ENCODE measurements around the gene CNIH3. TPM values are rescaled to one million over a fixed set of nuclear protein-coding genes. Genes with fewer than 3 reads are reported as not detected.
A peak's percentile ranks its signal among the peaks of the same experiment; 100 is the strongest.

Gene CNIH3
- total and polyA plus RNA-seq, 4 experiments from 2014 or later = 0.40 to 2.5 (median 1.8) TPM

- no peaks in the 10 kb centered on the region for H3K36me3 ChIP-seq (ENCODE audit: insufficient read depth, low read length)
- H3K9me3 ChIP-seq (ENCODE audit: control insufficient read depth in 1 of 2, low read length in 2 of 2) = no peaks in the 10 kb centered on the region
- no peak overlapping the region for H3K4me3 Mint-ChIP-seq
- H3K27me3 ChIP-seq (ENCODE audit: insufficient read depth, low read length) = no peaks in the 10 kb centered on the region
- H3K4me1 Mint-ChIP-seq = peaks cover 0 to 4% (median under 1%) of the 10 kb centered on the region in 4 donors
- DNase-seq = no peak
- peaks cover 0 to 7% (median 3%) of the 10 kb centered on the region in 8 donors for H3K9me3 Mint-ChIP-seq
- no peak overlapping the region for H3K4me3 ChIP-seq (ENCODE audit: low read length in 2 of 2)
- no peak overlapping the region for H3K27ac ChIP-seq (ENCODE audit: low read depth, low read length)
- peak overlapping the region in 2 of 7 donors; percentile 37 to 81 for H3K27ac Mint-ChIP-seq
- peaks cover 0 to 4% of the 10 kb centered on the region in 2 donors for H3K36me3 Mint-ChIP-seq
- ChIA-PET POLR2A (ENCODE audit: partially characterized antibody) (no interaction called here), CTCF (ENCODE audit: partially characterized antibody) (no interaction called here)
- intact Hi-C loops (cut with micrococcal nuclease) = no loop called here
- H3K27me3 Mint-ChIP-seq = peaks cover 0 to 2% of the 10 kb centered on the region in 2 donors
- H3K4me1 ChIP-seq (ENCODE audit: insufficient read depth, low read length) = no peaks in the 10 kb centered on the region
These were observed 21.8 kb upstream of the CNIH3 start for GRCh38 chr1:224594360-224594759.

- peaks cover 0 to 4% (median under 1%) of the 10 kb centered on the region in 4 donors for H3K4me1 Mint-ChIP-seq
- no peaks in the 10 kb centered on the region for H3K27me3 ChIP-seq (ENCODE audit: insufficient read depth, low read length)
- no peaks in the 10 kb centered on the region for H3K4me1 ChIP-seq (ENCODE audit: insufficient read depth, low read length)
- peaks cover 0 to 4% of the 10 kb centered on the region in 2 donors for H3K36me3 Mint-ChIP-seq
- H3K27me3 Mint-ChIP-seq = peaks cover 0 to 2% of the 10 kb centered on the region in 2 donors
- no peaks in the 10 kb centered on the region for H3K36me3 ChIP-seq (ENCODE audit: insufficient read depth, low read length)
- intact Hi-C loops (cut with micrococcal nuclease) = no loop called here
- H3K27ac Mint-ChIP-seq = no peak overlapping the region
- CTCF ChIA-PET (ENCODE audit: partially characterized antibody) = no interaction called here
- POLR2A ChIA-PET (ENCODE audit: partially characterized antibody) = no interaction called here
- no peaks in the 10 kb centered on the region for H3K9me3 ChIP-seq (ENCODE audit: control insufficient read depth in 1 of 2, low read length in 2 of 2)
- no peak overlapping the region for H3K4me3 Mint-ChIP-seq
- no peak overlapping the region for H3K27ac ChIP-seq (ENCODE audit: low read depth, low read length)
- H3K4me3 ChIP-seq (ENCODE audit: low read length in 2 of 2) = no peak overlapping the region
- peaks cover 0 to 5% (median 3%) of the 10 kb centered on the region in 8 donors for H3K9me3 Mint-ChIP-seq
- no peak for DNase-seq
These were observed 21.3 kb upstream of the CNIH3 start for GRCh38 chr1:224594851-224595250.

DNA sequence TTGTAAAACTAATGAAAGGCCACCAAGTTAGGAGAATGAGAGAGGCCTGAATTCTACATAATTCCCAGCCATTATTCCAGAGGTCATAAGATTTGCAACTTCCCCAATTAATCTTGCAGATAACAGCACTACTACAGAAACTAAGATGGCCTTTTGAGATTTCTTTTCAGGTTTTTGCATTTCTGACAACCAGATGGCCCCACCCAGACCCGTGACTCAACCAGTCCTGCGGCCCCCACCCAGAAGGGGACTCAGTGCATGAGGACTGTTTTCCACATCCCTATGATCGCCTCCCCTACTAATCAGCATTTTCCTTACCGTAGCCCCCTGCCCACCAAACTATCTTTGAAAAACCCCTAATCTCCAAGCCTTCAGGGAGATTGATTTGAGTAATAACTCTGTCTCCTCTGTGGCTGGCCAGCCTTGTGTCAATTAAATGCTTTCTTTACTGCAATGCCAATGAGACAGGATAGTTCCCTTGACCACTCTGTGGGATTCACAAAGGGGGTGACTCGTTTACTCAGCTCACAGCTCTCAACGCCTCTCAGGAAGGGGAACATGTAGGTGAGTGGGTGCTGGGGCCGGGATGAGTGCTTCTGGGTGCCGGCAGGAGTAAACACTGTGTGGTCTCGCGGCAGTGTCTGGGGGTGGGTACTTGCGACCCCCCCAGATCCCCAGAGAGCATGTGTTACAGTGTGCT is 10.5 kb upstream of the CNIH3 start:
- POLR2A ChIA-PET (ENCODE audit: partially characterized antibody) = no interaction called here

DNA sequence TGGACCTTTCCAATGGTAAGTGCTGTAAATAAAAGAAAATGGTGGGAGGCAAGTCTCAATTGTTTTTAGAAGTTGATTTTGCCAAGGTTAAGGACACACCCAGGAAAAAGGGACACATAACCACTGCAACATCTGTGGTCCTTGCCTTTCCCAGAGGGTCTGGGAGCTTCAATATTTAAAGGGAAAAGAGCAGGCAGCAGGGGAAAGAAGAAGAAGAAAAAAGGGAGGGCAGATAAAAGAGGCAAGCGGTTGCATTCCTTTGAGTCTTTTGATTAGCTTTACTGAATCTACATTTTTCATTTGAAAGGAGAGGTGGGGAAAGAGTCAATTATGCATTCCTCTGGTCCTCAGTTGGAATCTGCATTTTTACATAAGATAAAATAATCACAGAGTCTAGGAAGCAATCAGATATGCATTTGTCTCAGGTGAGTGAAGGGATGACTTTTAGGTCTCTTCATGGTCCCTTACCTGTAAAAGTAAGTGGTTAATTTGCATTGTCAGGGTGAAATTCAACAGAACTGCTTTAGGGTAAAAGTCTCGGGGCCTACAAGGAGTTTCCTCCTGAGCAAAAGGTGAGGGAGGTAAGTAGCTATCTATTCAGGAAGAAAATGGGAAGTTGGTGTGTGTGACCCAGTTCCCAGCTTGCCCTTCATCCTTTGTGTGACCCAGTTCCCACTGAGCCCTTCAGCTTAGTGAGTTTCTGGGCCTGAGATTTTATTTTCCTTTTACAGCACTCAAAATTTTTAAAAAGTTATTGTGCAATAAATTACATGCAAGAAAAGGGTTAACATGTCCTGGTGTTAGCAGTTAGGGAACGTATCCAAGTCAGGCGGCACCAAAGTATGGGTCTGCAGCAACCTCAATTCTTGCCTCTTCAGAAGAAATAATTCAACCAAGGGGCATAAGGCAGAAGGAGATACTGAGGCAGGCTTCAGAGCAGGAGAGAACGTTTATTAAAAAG is 8.6 kb upstream of the CNIH3 start:
- H3K9me3 ChIP-seq (ENCODE audit: control insufficient read depth in 1 of 2, low read length in 2 of 2) = no peaks in the 10 kb centered on the region
- no peak overlapping the region for H3K27ac ChIP-seq (ENCODE audit: low read depth, low read length)
- no peak overlapping the region for H3K4me3 Mint-ChIP-seq
- no peaks in the 10 kb centered on the region for H3K36me3 ChIP-seq (ENCODE audit: insufficient read depth, low read length)
- intact Hi-C loops (cut with micrococcal nuclease) = no loop called here
- H3K27me3 ChIP-seq (ENCODE audit: insufficient read depth, low read length) = no peaks in the 10 kb centered on the region
- no peak for DNase-seq
- peaks cover 0 to 3% of the 10 kb centered on the region in 2 donors for H3K36me3 Mint-ChIP-seq
- ChIA-PET CTCF (ENCODE audit: partially characterized antibody) (no interaction called here), POLR2A (ENCODE audit: partially characterized antibody) (interaction anchor here (1.6 kb wide), 1 partner anchor 16 kb away, joined by 7 read pairs; no protein-coding TSS in a partner anchor)
- no peaks in the 10 kb centered on the region for H3K4me1 Mint-ChIP-seq
- H3K27me3 Mint-ChIP-seq = peaks cover 6 to 14% of the 10 kb centered on the region in 2 donors
- no peaks in the 10 kb centered on the region for H3K4me1 ChIP-seq (ENCODE audit: insufficient read depth, low read length)
- H3K9me3 Mint-ChIP-seq = peaks cover 0 to 6% (median 0%) of the 10 kb centered on the region in 8 donors
- H3K27ac Mint-ChIP-seq = peak overlapping the region in 1 of 7 donors; percentile 4
- no peak overlapping the region for H3K4me3 ChIP-seq (ENCODE audit: low read length in 2 of 2)

More for the DNA sequence above, 10.5 kb upstream of the CNIH3 start:
- no peak overlapping the region for H3K4me3 ChIP-seq (ENCODE audit: low read length in 2 of 2)
- H3K27me3 ChIP-seq (ENCODE audit: insufficient read depth, low read length) = no peaks in the 10 kb centered on the region
- no peak overlapping the region for H3K27ac Mint-ChIP-seq
- H3K4me3 Mint-ChIP-seq = no peak overlapping the region
- peaks cover 6 to 16% of the 10 kb centered on the region in 2 donors for H3K27me3 Mint-ChIP-seq
- intact Hi-C loops (cut with micrococcal nuclease) = no loop called here
- peaks cover 0 to 6% (median 0%) of the 10 kb centered on the region in 8 donors for H3K9me3 Mint-ChIP-seq
- DNase-seq = no peak
- CTCF ChIA-PET (ENCODE audit: partially characterized antibody) = no interaction called here
- peaks cover 0 to 3% of the 10 kb centered on the region in 2 donors for H3K36me3 Mint-ChIP-seq
- H3K27ac ChIP-seq (ENCODE audit: low read depth, low read length) = no peak overlapping the region
- no peaks in the 10 kb centered on the region for H3K36me3 ChIP-seq (ENCODE audit: insufficient read depth, low read length)
- H3K9me3 ChIP-seq (ENCODE audit: control insufficient read depth in 1 of 2, low read length in 2 of 2) = no peaks in the 10 kb centered on the region
- no peaks in the 10 kb centered on the region for H3K4me1 Mint-ChIP-seq
- H3K4me1 ChIP-seq (ENCODE audit: insufficient read depth, low read length) = no peaks in the 10 kb centered on the region

DNA sequence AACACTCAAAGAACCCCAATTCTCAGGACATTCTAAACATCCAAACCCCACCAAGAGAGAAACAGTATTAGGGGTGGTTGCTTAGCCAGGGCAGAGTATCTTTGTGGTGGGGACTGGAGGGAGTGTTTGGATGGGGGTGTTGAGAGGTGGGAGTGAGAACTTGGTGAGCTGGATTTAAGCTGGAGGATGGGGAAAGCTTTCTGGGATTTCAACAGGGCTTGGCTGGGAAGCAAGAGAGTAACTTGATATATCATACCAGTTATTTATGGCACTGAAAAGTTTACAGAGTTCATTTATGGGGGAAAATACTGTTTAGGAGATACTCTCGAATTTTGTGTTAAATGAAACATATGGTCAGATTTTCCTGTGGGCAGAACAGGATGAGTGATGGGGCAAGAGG is 6.8 kb upstream of the CNIH3 start:
- H3K4me1 ChIP-seq (ENCODE audit: insufficient read depth, low read length) = no peaks in the 10 kb centered on the region
- H3K4me3 ChIP-seq (ENCODE audit: low read length in 2 of 2) = no peak overlapping the region
- Mint-ChIP-seq H3K4me3 (no peak overlapping the region), H3K9me3 (peaks cover 0 to 6% (median 0%) of the 10 kb centered on the region in 8 donors), H3K36me3 (peaks cover 0 to 1% of the 10 kb centered on the region in 2 donors), H3K27me3 (peaks cover 5 to 14% of the 10 kb centered on the region in 2 donors), H3K27ac (peak overlapping the region in 1 of 7 donors; percentile 57), H3K4me1 (no peaks in the 10 kb centered on the region)
- ChIA-PET CTCF (ENCODE audit: partially characterized antibody) (interaction anchor here (0.8 kb wide), 1 partner anchor 35 kb away, joined by 3 read pairs; no protein-coding TSS in a partner anchor), POLR2A (ENCODE audit: partially characterized antibody) (no interaction called here)
- intact Hi-C loops (cut with micrococcal nuclease) = no loop called here
- no peaks in the 10 kb centered on the region for H3K27me3 ChIP-seq (ENCODE audit: insufficient read depth, low read length)
- no peak for DNase-seq
- H3K9me3 ChIP-seq (ENCODE audit: control insufficient read depth in 1 of 2, low read length in 2 of 2) = no peaks in the 10 kb centered on the region
- H3K36me3 ChIP-seq (ENCODE audit: insufficient read depth, low read length) = no peaks in the 10 kb centered on the region
- no peak overlapping the region for H3K27ac ChIP-seq (ENCODE audit: low read depth, low read length)

DNA sequence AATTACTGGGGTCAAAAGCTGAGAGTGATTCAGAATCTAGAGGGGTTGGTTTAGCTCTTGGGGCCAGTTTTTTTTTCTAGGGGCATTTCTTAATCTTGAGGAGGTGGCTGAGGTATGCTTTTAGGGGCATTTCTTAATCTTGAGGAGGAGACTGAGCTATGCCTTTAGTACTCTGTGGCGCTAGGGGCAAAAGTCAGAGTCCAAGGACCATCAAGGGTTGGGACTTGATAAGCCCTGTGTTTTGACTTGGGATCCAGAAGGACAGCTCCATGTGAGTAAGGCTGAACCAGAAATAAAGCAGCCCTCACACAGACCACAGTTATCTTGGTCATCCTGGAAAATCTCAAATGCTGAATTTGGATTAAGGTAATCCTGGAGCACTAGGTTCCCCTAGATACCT is 3.9 kb upstream of the CNIH3 start:
- H3K9me3 Mint-ChIP-seq = peaks cover 0 to 3% (median 0%) of the 10 kb centered on the region in 8 donors
- ChIA-PET POLR2A (ENCODE audit: partially characterized antibody) (no interaction called here), CTCF (ENCODE audit: partially characterized antibody) (no interaction called here)
- Histone ChIP-seq H3K9me3 (ENCODE audit: control insufficient read depth in 1 of 2, low read length in 2 of 2) (no peaks in the 10 kb centered on the region), H3K36me3 (ENCODE audit: insufficient read depth, low read length) (no peaks in the 10 kb centered on the region), H3K4me1 (ENCODE audit: insufficient read depth, low read length) (peaks cover 17% of the 10 kb centered on the region), H3K4me3 (ENCODE audit: low read length in 2 of 2) (no peak overlapping the region), H3K27me3 (ENCODE audit: insufficient read depth, low read length) (peaks cover 15% of the 10 kb centered on the region), H3K27ac (ENCODE audit: low read depth, low read length) (no peak overlapping the region)
- peaks cover 18 to 19% of the 10 kb centered on the region in 2 donors for H3K27me3 Mint-ChIP-seq
- peak overlapping the region in 1 of 7 donors; percentile 34 for H3K27ac Mint-ChIP-seq
- peaks cover 6 to 15% (median 11%) of the 10 kb centered on the region in 4 donors for H3K4me1 Mint-ChIP-seq
- intact Hi-C loops (cut with micrococcal nuclease) = no loop called here
- no peak overlapping the region for H3K4me3 Mint-ChIP-seq
- no peak for DNase-seq
- H3K36me3 Mint-ChIP-seq = no peaks in the 10 kb centered on the region

DNA sequence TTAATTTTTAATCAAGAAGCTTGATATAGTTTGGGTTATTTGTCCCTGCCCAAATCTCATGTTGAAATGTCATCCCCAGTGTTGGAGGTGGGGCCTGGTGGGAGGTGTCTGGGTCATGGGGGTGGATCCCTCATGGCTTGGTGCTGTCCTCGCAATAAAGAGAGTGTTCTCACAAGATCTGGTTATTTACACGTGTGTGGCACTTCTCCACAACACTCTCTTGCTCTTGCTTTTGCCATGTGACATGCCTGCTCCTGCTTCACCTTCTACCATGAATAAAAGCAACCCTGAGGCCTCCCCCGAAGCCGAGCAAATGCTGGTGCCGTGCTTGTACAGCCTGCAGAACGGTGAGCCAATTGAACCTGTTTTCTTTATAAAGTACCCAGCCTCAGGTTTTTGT is 2.6 kb upstream of the CNIH3 start:
- no peak overlapping the region for H3K27ac Mint-ChIP-seq
- Histone ChIP-seq H3K27ac (ENCODE audit: low read depth, low read length) (no peak overlapping the region), H3K9me3 (ENCODE audit: control insufficient read depth in 1 of 2, low read length in 2 of 2) (no peaks in the 10 kb centered on the region), H3K27me3 (ENCODE audit: insufficient read depth, low read length) (peaks cover 22% of the 10 kb centered on the region), H3K36me3 (ENCODE audit: insufficient read depth, low read length) (no peaks in the 10 kb centered on the region), H3K4me1 (ENCODE audit: insufficient read depth, low read length) (peaks cover 29% of the 10 kb centered on the region), H3K4me3 (ENCODE audit: low read length in 2 of 2) (no peak overlapping the region)
- ChIA-PET POLR2A (ENCODE audit: partially characterized antibody) (no interaction called here), CTCF (ENCODE audit: partially characterized antibody) (no interaction called here)
- no peak for DNase-seq
- intact Hi-C loops (cut with micrococcal nuclease) = no loop called here
- H3K4me1 Mint-ChIP-seq = peaks cover 16 to 27% (median 21%) of the 10 kb centered on the region in 4 donors
- no peak overlapping the region for H3K4me3 Mint-ChIP-seq
- H3K27me3 Mint-ChIP-seq = peaks cover 26 to 27% of the 10 kb centered on the region in 2 donors
- no peaks in the 10 kb centered on the region for H3K36me3 Mint-ChIP-seq
- peaks cover 0 to 6% (median 0%) of the 10 kb centered on the region in 8 donors for H3K9me3 Mint-ChIP-seq
